SU-DHL-6 (cell line): ENCODE data around the gene C15orf62.

Experiments
- H2AFZ ChIP-seq: fragments of 200-600 bp; sonication (generic); 2 replicates; pipeline ENCODE4 v1.6.1; 2014; ENCODE audit warnings: low read depth, mild to moderate bottlenecking, moderate library complexity, mixed read lengths, antibody characterized with exemption, low read length; ENCODE audit not compliant: severe bottlenecking
- H3F3A ChIP-seq: fragments of 200-600 bp; shearing (Covaris generic); 2 replicates; pipeline ENCODE4 v1.6.0; 2016; ENCODE audit warnings: antibody characterized with exemption, mild to moderate bottlenecking; ENCODE audit not compliant: insufficient read depth
- H3K27ac ChIP-seq: fragments of 200-600 bp; sonication (generic); 2 replicates; pipeline ENCODE4 v1.5.1; 2016; ENCODE audit warnings: low read depth, mild to moderate bottlenecking, low read length, moderate library complexity, mixed read lengths
- H3K27me3 ChIP-seq: fragments of 200-600 bp; sonication (generic), shearing (Covaris generic); 2 replicates; pipeline ENCODE4 v1.6.0; 2014; ENCODE audit warnings: mild to moderate bottlenecking, low read length
- H3K36me3 ChIP-seq: fragments of 200-600 bp; sonication (generic); 2 replicates; pipeline ENCODE4 v1.6.1; 2014; ENCODE audit warnings: mild to moderate bottlenecking, low read length, mixed read lengths
- H3K4me2 ChIP-seq: fragments of 300-600, 200-600 bp; shearing (Covaris generic), sonication (generic); 2 replicates; pipeline ENCODE4 v1.6.0; 2014; ENCODE audit warnings: low read length, low read depth, mild to moderate bottlenecking; ENCODE audit not compliant: poor library complexity, severe bottlenecking
- H3K4me3 ChIP-seq: fragments of 200-600 bp; sonication (generic); 2 replicates; pipeline ENCODE4 v1.5.1; 2014; ENCODE audit warnings: antibody characterized with exemption, low read length, mild to moderate bottlenecking, mixed read lengths; ENCODE audit not compliant: insufficient read depth, poor library complexity, severe bottlenecking
- H3K79me2 ChIP-seq: fragments of 200-600 bp; sonication (generic); 2 replicates; pipeline ENCODE4 v1.6.1; 2014; ENCODE audit warnings: mild to moderate bottlenecking, low read length, moderate library complexity; ENCODE audit not compliant: insufficient read depth
- H3K9ac ChIP-seq: fragments of 200-600 bp; sonication (generic); 2 replicates; pipeline ENCODE4 v1.7.0; 2014; ENCODE audit warnings: mild to moderate bottlenecking, low read length
- H3K9me2 ChIP-seq: fragments of 200-600 bp; sonication (generic); replicated peaks from 2 replicates; pipeline ENCODE4 v1.6.1; 2014; ENCODE audit warnings: low read length; ENCODE audit not compliant: insufficient read depth
- H3K9me3 ChIP-seq: fragments of 200-600 bp; sonication (generic); 2 replicates; pipeline ENCODE4 v1.6.1; 2014; ENCODE audit warnings: low read length, mixed read lengths; ENCODE audit not compliant: insufficient read depth
- H4K20me1 ChIP-seq: fragments of 200-600 bp; sonication (generic); 2 replicates; pipeline ENCODE4 v1.6.1; 2014; ENCODE audit warnings: low read depth, mild to moderate bottlenecking, antibody characterized with exemption, low read length, moderate library complexity, mixed read lengths
- CTCF ChIP-seq: fragments of 200-600 bp; sonication (generic); IDR thresholded peaks from one replicate; pipeline ENCODE4 v1.5.1; 2017; ENCODE audit warnings: antibody characterized with exemption, mild to moderate bottlenecking, low read length, moderate library complexity; ENCODE audit not compliant: insufficient read depth, poor library complexity, severe bottlenecking
- EZH2phosphoT487 ChIP-seq: fragments of 200-600 bp; sonication (generic), shearing (Covaris generic); conservative IDR thresholded peaks from 2 replicates; pipeline ENCODE4 v1.6.1; 2018; ENCODE audit warnings: mild to moderate bottlenecking, antibody characterized with exemption, low read length, moderate library complexity, mixed read lengths

Gene C15orf62

GRCh38 chr15:40793216-40793989 lies 23.6 kb downstream of the C15orf62 start:
- no peaks in the 10 kb centered on the region for H4K20me1 ChIP-seq
- H3K79me2 ChIP-seq, result peaks cover 68% of the 10 kb centered on the region
- no peak overlapping the region for H3K27ac ChIP-seq
- no peaks in the 10 kb centered on the region for H3F3A ChIP-seq
- no peak for TF ChIP-seq CTCF
- no peak for TF ChIP-seq EZH2phosphoT487
- H3K4me3 ChIP-seq, result no peak overlapping the region
- no peak overlapping the region for H3K4me2 ChIP-seq
- H3K9me2 ChIP-seq, result no peaks in the 10 kb centered on the region
- no peaks in the 10 kb centered on the region for H3K36me3 ChIP-seq
- no peak overlapping the region for H3K9ac ChIP-seq
- H3K27me3 ChIP-seq, result no peaks in the 10 kb centered on the region
- H2AFZ ChIP-seq, result no peak overlapping the region
- no peaks in the 10 kb centered on the region for H3K9me3 ChIP-seq

- Histone ChIP-seq H2AFZ (no peak overlapping the region), H3K9ac (no peak overlapping the region), H3K9me2 (no peaks in the 10 kb centered on the region), H3K36me3 (no peaks in the 10 kb centered on the region), H3K79me2 (peaks cover 71% of the 10 kb centered on the region), H3K4me3 (no peak overlapping the region), H3K9me3 (no peaks in the 10 kb centered on the region), H3K4me2 (no peak overlapping the region), H3K27me3 (no peaks in the 10 kb centered on the region), H3K27ac (no peak overlapping the region), H4K20me1 (no peaks in the 10 kb centered on the region), H3F3A (no peaks in the 10 kb centered on the region)
- TF ChIP-seq EZH2phosphoT487 (no peak), CTCF (no peak)
Observed at GRCh38 chr15:40796041-40796440, 26.3 kb downstream of the C15orf62 start.

GRCh38 chr15:40796512-40796911 lies 26.7 kb downstream of the C15orf62 start:
- H3K4me3 ChIP-seq, result no peak overlapping the region
- no peaks in the 10 kb centered on the region for H4K20me1 ChIP-seq
- H3K9me3 ChIP-seq, result no peaks in the 10 kb centered on the region
- H3K79me2 ChIP-seq, result peaks cover 73% of the 10 kb centered on the region
- no peaks in the 10 kb centered on the region for H3K27me3 ChIP-seq
- no peak overlapping the region for H2AFZ ChIP-seq
- no peak overlapping the region for H3K27ac ChIP-seq
- no peaks in the 10 kb centered on the region for H3K9me2 ChIP-seq
- TF ChIP-seq EZH2phosphoT487 (no peak), CTCF (no peak)
- no peak overlapping the region for H3K4me2 ChIP-seq
- H3K9ac ChIP-seq, result no peak overlapping the region
- no peaks in the 10 kb centered on the region for H3F3A ChIP-seq
- no peaks in the 10 kb centered on the region for H3K36me3 ChIP-seq
